ENCODE measurements around the gene GPR68. TPM values are rescaled to one million over a fixed set of nuclear protein-coding genes. Genes with fewer than 3 reads are reported as not detected.
"Not testable (repeated sequence)": the region's sequence is repeated elsewhere in the genome, so short reads cannot be mapped to it uniquely, and the experiment has no call there.

GPR68 gene
- total and polyA plus RNA-seq, 10 donors: 0.50 to 5.2 (median 2.5) TPM

- WGBS, 5 donors: 66 to 71% (median 66%) methylated on average over 15 of the region's 15 CpGs
- H3K4me1 ChIP-seq: peaks cover 0 to 18% (median 10%) of the 10 kb centered on the region in 6 donors
- peak overlapping the region; percentile 57 to 82 (median 70) for H3K27ac ChIP-seq
- intact Hi-C loops (cut with DNase I; ENCODE audit: low total_unique reads): no loop called here
- H3K27me3 ChIP-seq (replicated peaks in 1 of 7): no peaks in the 10 kb centered on the region
- no peak overlapping the region for H3K4me3 ChIP-seq
- H3K9me3 ChIP-seq: no peaks in the 10 kb centered on the region
- TF ChIP-seq CTCF (IDR thresholded peaks at IDR 0.05 in 8 of 11, conservative IDR thresholded peaks at IDR 0.05 in 3 of 11): no peak
- TF ChIP-seq POLR2AphosphoS5 (IDR thresholded peaks at IDR 0.05): peak; percentile 58 to 82 (median 80)
- H3K36me3 ChIP-seq: peaks cover 0 to 100% (median 77%) of the 10 kb centered on the region in 6 donors
- DNase-seq: peak; percentile 76
Observed at GRCh38 chr14:91202234-91202974, 42.1 kb downstream of the GPR68 start.

GRCh38 chr14:91200802-91201201 lies 43.7 kb downstream of the GPR68 start:
- Histone ChIP-seq H3K4me1 (peaks cover 0 to 18% (median 10%) of the 10 kb centered on the region in 6 donors), H3K36me3 (peaks cover 0 to 100% (median 82%) of the 10 kb centered on the region in 6 donors), H3K27ac (peak overlapping the region in 6 of 8 donors; percentile 70 to 82 (median 74))
- WGBS, 5 donors: 96 to 99% (median 97%) methylated on average over 6 of the region's 6 CpGs
- H3K27me3 ChIP-seq (replicated peaks in 1 of 7); H3K9me3 ChIP-seq; DNase-seq; intact Hi-C loops (cut with DNase I; ENCODE audit: low total_unique reads); H3K4me3 ChIP-seq: not testable (repeated sequence)

GRCh38 chr14:91197631-91198030 lies 46.9 kb downstream of the GPR68 start:
- no peak for DNase-seq
- Histone ChIP-seq H3K4me3 (no peak overlapping the region), H3K9me3 (no peaks in the 10 kb centered on the region), H3K4me1 (peaks cover 0 to 17% (median 10%) of the 10 kb centered on the region in 6 donors), H3K27me3 (replicated peaks in 1 of 7) (no peaks in the 10 kb centered on the region), H3K27ac (no peak overlapping the region), H3K36me3 (peaks cover 0 to 100% (median 71%) of the 10 kb centered on the region in 6 donors)
- TF ChIP-seq CTCF (IDR thresholded peaks at IDR 0.05 in 8 of 11, conservative IDR thresholded peaks at IDR 0.05 in 3 of 11) (no peak), POLR2A (IDR thresholded peaks at IDR 0.05) (no peak), POLR2AphosphoS5 (IDR thresholded peaks at IDR 0.05) (no peak)
- intact Hi-C loops (cut with DNase I; ENCODE audit: low total_unique reads): no loop called here

- Histone ChIP-seq H3K27me3 (replicated peaks in 1 of 7) (no peaks in the 10 kb centered on the region), H3K4me1 (peaks cover 0 to 4% (median 0%) of the 10 kb centered on the region in 6 donors), H3K27ac (no peak overlapping the region), H3K36me3 (peaks cover 0 to 100% (median 80%) of the 10 kb centered on the region in 6 donors), H3K9me3 (no peaks in the 10 kb centered on the region), H3K4me3 (no peak overlapping the region)
- 95 to 97% (median 95%) methylated on average over 9 to 10 of the region's 10 CpGs for WGBS, 5 donors
- DNase-seq: no peak
- intact Hi-C loops (cut with DNase I; ENCODE audit: low total_unique reads): no loop called here
- no peak for TF ChIP-seq CTCF (IDR thresholded peaks at IDR 0.05 in 8 of 11, conservative IDR thresholded peaks at IDR 0.05 in 3 of 11)
- TF ChIP-seq POLR2A (IDR thresholded peaks at IDR 0.05): no peak
- TF ChIP-seq POLR2AphosphoS5 (IDR thresholded peaks at IDR 0.05): no peak
Observed at GRCh38 chr14:91195881-91196280, 48.6 kb downstream of the GPR68 start.
